Heart left ventricle (tissue), 13 donors: Measurements from ENCODE around the gene LMBR1.

ENCODE experiments used
- POLR2A ChIP-seq, 2 donors: fragments of 450-650 bp; IDR thresholded peaks; one replicate each; pipeline ENCODE4 v1.6.1; 2017; ENCODE audit warnings: antibody characterized with exemption in 2 of 2, mild to moderate bottlenecking in 2 of 2, moderate library complexity in 2 of 2
- TF ChIP-seq, protein P1 (sequence below), 12 donors: fragments of 200-600 bp; sonication (generic) in 4 of 12; IDR thresholded peaks; one replicate each; pipeline versions ENCODE4 v1.5.0 to v1.8.0; 2018 to 2022; ENCODE audit warnings: antibody characterized with exemption in 12 of 12, mild to moderate bottlenecking in 5 of 12
- donor health status: ischemic (EF 13 %, LVEDD 7.1; RV severe dilation, severe dysfunction).
- donor health status: DM: no; HTN: yes; CAD: no.
- donor health status: DM: no; HTN: no; CAD: no.
- donor health status: ischemic (EF 25% LVEDD 6.9; RV normal size, moderate dysfunction).
- donor health status: ischemic (EF 25% LVEDD 5.7; RV mildly dilated, moderate dysfunction).
- donor health status: ischemic (EF 35%, LVEDD 5.7; RV mildly dilated, moderate dysfunction).
- donor health status: nonischemic (EF 11% LVEDD 7.7; RV severe dilation, severe dysfunction).
- donor health status: DM: yes; HTN: yes; CAD: no.
- donor health status: PGD.
- donor health status: ischemic (EF 29% LVEDD 5.4; RV normal size, mild dysfunction).
- donor health status: nonischemic (EF 23%, LVEDD 6.1; RV moderate dilation, normal function).

DNA sequence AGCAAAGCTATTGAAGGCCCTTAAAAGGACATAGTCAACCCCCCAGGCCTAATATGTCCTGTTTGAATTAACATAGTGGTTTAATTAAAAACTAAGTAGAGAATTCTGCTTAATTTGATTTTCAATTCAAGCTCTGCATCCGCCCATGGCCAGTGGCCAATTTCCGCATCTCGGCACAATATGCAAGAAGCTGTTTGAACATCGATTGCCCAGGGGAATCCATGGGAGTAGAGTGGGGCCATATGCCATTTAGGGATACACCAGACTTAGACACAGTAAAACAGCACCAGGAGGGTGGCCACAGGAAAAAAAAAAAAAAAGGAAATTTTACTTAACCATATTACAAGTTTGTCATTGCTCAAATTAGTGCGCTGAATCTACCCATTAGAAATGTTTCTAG is 100.4 kb downstream of the LMBR1 start:
- TF ChIP-seq, protein P1, sequence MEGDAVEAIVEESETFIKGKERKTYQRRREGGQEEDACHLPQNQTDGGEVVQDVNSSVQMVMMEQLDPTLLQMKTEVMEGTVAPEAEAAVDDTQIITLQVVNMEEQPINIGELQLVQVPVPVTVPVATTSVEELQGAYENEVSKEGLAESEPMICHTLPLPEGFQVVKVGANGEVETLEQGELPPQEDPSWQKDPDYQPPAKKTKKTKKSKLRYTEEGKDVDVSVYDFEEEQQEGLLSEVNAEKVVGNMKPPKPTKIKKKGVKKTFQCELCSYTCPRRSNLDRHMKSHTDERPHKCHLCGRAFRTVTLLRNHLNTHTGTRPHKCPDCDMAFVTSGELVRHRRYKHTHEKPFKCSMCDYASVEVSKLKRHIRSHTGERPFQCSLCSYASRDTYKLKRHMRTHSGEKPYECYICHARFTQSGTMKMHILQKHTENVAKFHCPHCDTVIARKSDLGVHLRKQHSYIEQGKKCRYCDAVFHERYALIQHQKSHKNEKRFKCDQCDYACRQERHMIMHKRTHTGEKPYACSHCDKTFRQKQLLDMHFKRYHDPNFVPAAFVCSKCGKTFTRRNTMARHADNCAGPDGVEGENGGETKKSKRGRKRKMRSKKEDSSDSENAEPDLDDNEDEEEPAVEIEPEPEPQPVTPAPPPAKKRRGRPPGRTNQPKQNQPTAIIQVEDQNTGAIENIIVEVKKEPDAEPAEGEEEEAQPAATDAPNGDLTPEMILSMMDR (IDR thresholded peaks at IDR 0.05): no peak
- TF ChIP-seq POLR2A (IDR thresholded peaks at IDR 0.05): no peak
